Stimulated activated CD4-positive, alpha-beta T cell treated with anti-CD3 and anti-CD28 coated beads, Interleukin-12 subunit alpha, Interleukin-12 subunit beta, amount 100 ng/mL, for 4 hours (primary cell): ENCODE results near the gene FCHSD2.
A peak's percentile ranks its signal among the peaks of the same experiment; 100 is the strongest.
"Not testable (repeated sequence)": the region's sequence is repeated elsewhere in the genome, so short reads cannot be mapped to it uniquely, and the experiment has no call there.

Experiments used
- DNase-seq: peaks from one replicate; pipeline ENCODE4 v3.0.0-alpha.2; 2020

FCHSD2 gene

GRCh38 chr11:72829884-72830533 lies 312.1 kb downstream of the FCHSD2 start:
- DNase-seq: no peak

GRCh38 chr11:72829178-72829577 lies 312.9 kb downstream of the FCHSD2 start:
- no peak for DNase-seq

- no peak for DNase-seq
Observed at GRCh38 chr11:72828692-72829101, 313.4 kb downstream of the FCHSD2 start.

GRCh38 chr11:72828081-72828567 lies 314.0 kb downstream of the FCHSD2 start:
- no peak for DNase-seq

- not testable (repeated sequence) for DNase-seq
Observed at GRCh38 chr11:72827656-72828055, 314.5 kb downstream of the FCHSD2 start.

GRCh38 chr11:72826942-72827480 lies 315.1 kb downstream of the FCHSD2 start:
- DNase-seq: no peak

- DNase-seq: no peak
Observed at GRCh38 chr11:72826191-72826941, 315.8 kb downstream of the FCHSD2 start.

- no peak for DNase-seq
Observed at GRCh38 chr11:72825661-72826060, 316.5 kb downstream of the FCHSD2 start.

- no peak for DNase-seq
Observed at GRCh38 chr11:72824811-72825505, 317.2 kb downstream of the FCHSD2 start.

- DNase-seq: no peak
Observed at GRCh38 chr11:72824020-72824419, 318.1 kb downstream of the FCHSD2 start.

GRCh38 chr11:72823105-72823804 lies 318.9 kb downstream of the FCHSD2 start:
- DNase-seq: no peak

- peak; percentile 78 for DNase-seq
Observed at GRCh38 chr11:72821920-72822799, 320.0 kb downstream of the FCHSD2 start.

- DNase-seq: no peak
Observed at GRCh38 chr11:72821221-72821919, 320.7 kb downstream of the FCHSD2 start.

- no peak for DNase-seq
Observed at GRCh38 chr11:72820439-72821139, 321.5 kb downstream of the FCHSD2 start.

GRCh38 chr11:72818971-72819370 lies 323.1 kb downstream of the FCHSD2 start:
- DNase-seq: no peak

- DNase-seq: no peak
Observed at GRCh38 chr11:72817966-72818365, 324.2 kb downstream of the FCHSD2 start.

GRCh38 chr11:72816404-72816990 lies 325.6 kb downstream of the FCHSD2 start:
- no peak for DNase-seq

GRCh38 chr11:72815110-72815618 lies 327.0 kb downstream of the FCHSD2 start:
- DNase-seq: no peak

- peak; percentile 89 for DNase-seq
Observed at GRCh38 chr11:72814286-72815109, 327.6 kb downstream of the FCHSD2 start, which contains the start of gene ATG16L2. ATG16L2 (plus strand) TSS chr11:72814411; CDS start chr11:72814446, 35 bp downstream.
